ENCODE data around the gene LRMDA.

DNA sequence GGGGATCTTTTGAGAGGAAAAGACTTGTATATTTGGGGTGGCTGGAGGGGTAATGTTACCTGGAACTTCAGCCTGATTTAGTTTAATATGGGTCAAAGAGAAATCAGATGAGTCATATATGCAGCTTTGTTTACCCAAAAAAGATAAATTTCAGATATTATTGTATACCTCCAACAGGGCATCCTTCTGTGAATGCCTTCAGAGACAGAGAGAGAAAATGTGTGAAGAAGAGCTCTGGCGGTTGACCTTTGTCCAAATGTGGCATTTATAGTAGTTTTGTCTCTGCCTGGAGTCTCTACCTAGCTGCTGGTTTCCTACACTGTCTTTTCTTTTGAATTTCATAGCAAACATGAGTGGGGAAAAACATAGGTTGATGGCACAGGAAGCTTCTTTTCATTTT, 21.6 kb downstream of the LRMDA start:
- TF ChIP-seq CTCF (conservative IDR thresholded peaks at IDR 0.05; ENCODE audit: low read length) (no peak), EZH2phosphoT487 (IDR thresholded peaks at IDR 0.05; ENCODE audit: borderline replicate concordance, low read depth, low read length) (no peak)

All from OCI-LY7 (cell line).